ENCODE measurements around the gene PDGFD. TPM values are rescaled to one million over a fixed set of nuclear protein-coding genes. Genes with fewer than 3 reads are reported as not detected.

PDGFD gene
- total RNA-seq: 10 to 100 TPM; 23.2 to 41.2 (median 33.1) TPM
- total RNA-seq (2013): 37.4 TPM

DNA sequence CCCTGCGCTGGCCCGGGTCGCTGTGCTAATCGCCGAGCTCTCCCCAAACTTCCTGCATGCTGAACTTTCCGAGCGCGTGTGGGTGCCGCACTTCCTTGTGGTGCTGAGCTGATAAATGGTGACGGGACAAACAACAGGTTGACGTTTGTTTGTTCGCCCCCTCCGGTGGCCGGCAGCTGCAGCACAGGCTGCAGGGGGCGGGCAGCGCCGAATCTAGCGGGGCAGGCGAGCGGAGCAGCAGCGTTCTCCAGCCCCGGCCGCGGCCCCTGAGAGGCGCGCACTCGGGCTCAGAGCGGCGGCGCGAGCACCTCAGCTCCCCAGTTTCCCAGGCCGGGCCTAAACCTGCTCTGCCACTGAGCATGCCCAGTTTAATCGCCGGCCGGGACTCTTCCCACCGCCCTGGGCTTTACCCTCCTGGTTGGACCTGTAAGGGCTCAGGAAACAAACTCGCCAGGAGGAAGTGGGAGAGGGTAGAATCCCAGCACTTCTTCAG, at the start of gene PDGFD:
TSS of gene PDGFD (minus strand) at position 120 of the 493 bp plus-strand sequence.
- no peaks in the 10 kb centered on the region for H3K9me3 Mint-ChIP-seq
- ATAC-seq: peak; percentile 94
- peak within 1 kb of the TSS; percentile 77 for H3K27ac ChIP-seq (ENCODE audit: low read length)

DNA sequence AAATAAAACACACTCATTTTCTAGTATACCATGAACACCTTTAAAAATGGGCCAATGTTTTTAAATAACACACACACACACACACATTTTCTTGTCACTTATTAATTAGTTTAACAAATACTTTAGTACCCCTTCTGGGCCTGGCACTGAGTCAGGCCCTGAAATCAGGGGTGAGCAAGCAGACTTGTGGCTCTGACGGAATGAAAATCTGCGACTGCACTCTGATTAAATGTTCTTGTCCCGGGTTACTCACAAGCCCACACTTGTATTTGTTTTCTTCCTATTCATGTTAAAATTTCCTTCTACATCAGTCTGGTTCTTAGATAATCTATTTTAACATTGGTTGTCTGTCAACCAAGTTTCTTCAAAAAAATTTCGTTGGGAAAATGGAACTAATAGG, 43.0 kb upstream of the PDGFD start:
- 96% methylated on average over 3 of the region's 4 CpGs for WGBS (ENCODE audit: insufficient coverage)
- TF ChIP-seq CTCF (IDR thresholded peaks at IDR 0.05): no peak
- Histone ChIP-seq H3K27me3 (ENCODE audit: control insufficient read depth, insufficient read depth, low read length) (no peaks in the 10 kb centered on the region), H3K36me3 (ENCODE audit: control insufficient read depth, insufficient read depth, low read length) (no peaks in the 10 kb centered on the region), H3K27ac (ENCODE audit: low read length) (no peak overlapping the region), H3K9me3 (ENCODE audit: control insufficient read depth, insufficient read depth, low read length) (no peaks in the 10 kb centered on the region), H3K4me3 (ENCODE audit: low read length) (no peak overlapping the region), H3K4me1 (ENCODE audit: control insufficient read depth, insufficient read depth, low read length) (no peaks in the 10 kb centered on the region)
- no peaks in the 10 kb centered on the region for H3K9me3 Mint-ChIP-seq
- H3K36me3 Mint-ChIP-seq: no peaks in the 10 kb centered on the region
- no peak overlapping the region for H3K27ac Mint-ChIP-seq
- DNase-seq (no peak), ATAC-seq (no peak)
- peaks cover 19 to 25% of the 10 kb centered on the region in 2 donors for H3K27me3 Mint-ChIP-seq (ENCODE audit: low read depth in 2 of 2)
- H3K4me3 Mint-ChIP-seq: no peak overlapping the region
- intact Hi-C loops (cut with micrococcal nuclease): no loop called here
- H3K4me1 Mint-ChIP-seq: no peaks in the 10 kb centered on the region

More for the DNA sequence above, at the start of gene PDGFD:
- peaks cover 12% of the 10 kb centered on the region for H3K4me1 ChIP-seq (ENCODE audit: control insufficient read depth, insufficient read depth, low read length)
- no peaks in the 10 kb centered on the region for H3K27me3 ChIP-seq (ENCODE audit: control insufficient read depth, insufficient read depth, low read length)
- H3K27ac Mint-ChIP-seq: peak within 1 kb of the TSS; percentile 77 to 86
- WGBS (ENCODE audit: insufficient coverage): 1% methylated on average over 37 of the region's 37 CpGs
- no peaks in the 10 kb centered on the region for H3K36me3 Mint-ChIP-seq
- peak; percentile 68 to 75 for DNase-seq
- H3K4me3 Mint-ChIP-seq: peak within 1 kb of the TSS; percentile 98
- peak; percentile 50 for TF ChIP-seq CTCF (IDR thresholded peaks at IDR 0.05)
- H3K27me3 Mint-ChIP-seq (ENCODE audit: low read depth in 2 of 2): no peaks in the 10 kb centered on the region
- no peaks in the 10 kb centered on the region for H3K9me3 ChIP-seq (ENCODE audit: control insufficient read depth, insufficient read depth, low read length)
- intact Hi-C loops (cut with micrococcal nuclease): loop anchor here (1.0 to 5.0 kb wide), 2 partner anchors 11 to 42 kb away; no protein-coding TSS in a partner anchor
- H3K4me3 ChIP-seq (ENCODE audit: low read length): peak within 1 kb of the TSS; percentile 71
- H3K36me3 ChIP-seq (ENCODE audit: control insufficient read depth, insufficient read depth, low read length): no peaks in the 10 kb centered on the region
- H3K4me1 Mint-ChIP-seq: peaks cover 32 to 55% of the 10 kb centered on the region in 2 donors

DNA sequence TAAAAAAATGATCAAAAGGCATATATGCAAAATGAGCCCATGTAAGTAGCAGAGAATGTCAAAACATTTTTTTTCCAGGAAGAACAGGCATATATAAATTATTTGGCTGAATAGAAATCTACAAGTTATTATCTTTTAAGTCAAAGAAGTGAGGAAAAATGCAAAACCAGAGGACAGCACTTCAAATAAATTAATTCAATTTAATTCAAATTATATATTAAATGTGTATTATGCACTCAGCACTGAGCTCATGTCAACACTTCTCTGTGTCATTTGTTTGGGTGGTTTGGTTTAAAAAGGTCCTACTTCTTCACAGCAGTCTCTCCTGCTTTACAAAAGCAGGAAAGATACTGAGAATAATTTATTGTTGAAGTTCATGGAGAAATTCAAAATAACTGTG, 41.9 kb upstream of the PDGFD start:
- no peaks in the 10 kb centered on the region for H3K9me3 ChIP-seq (ENCODE audit: control insufficient read depth, insufficient read depth, low read length)
- no peaks in the 10 kb centered on the region for H3K27me3 ChIP-seq (ENCODE audit: control insufficient read depth, insufficient read depth, low read length)
- no peak overlapping the region for H3K4me3 ChIP-seq (ENCODE audit: low read length)
- Mint-ChIP-seq H3K36me3 (no peaks in the 10 kb centered on the region), H3K9me3 (no peaks in the 10 kb centered on the region), H3K4me3 (no peak overlapping the region), H3K27me3 (ENCODE audit: low read depth in 2 of 2) (peaks cover 18 to 21% of the 10 kb centered on the region in 2 donors), H3K27ac (no peak overlapping the region), H3K4me1 (no peaks in the 10 kb centered on the region)
- no peak for TF ChIP-seq CTCF (IDR thresholded peaks at IDR 0.05)
- no peak for ATAC-seq
- intact Hi-C loops (cut with micrococcal nuclease): no loop called here
- no peak overlapping the region for H3K27ac ChIP-seq (ENCODE audit: low read length)
- no peak for DNase-seq
- H3K4me1 ChIP-seq (ENCODE audit: control insufficient read depth, insufficient read depth, low read length): no peaks in the 10 kb centered on the region
- H3K36me3 ChIP-seq (ENCODE audit: control insufficient read depth, insufficient read depth, low read length): no peaks in the 10 kb centered on the region

GRCh38 chr11:104200688-104201087, 36.7 kb upstream of the PDGFD start:
- no peak for DNase-seq
- intact Hi-C loops (cut with micrococcal nuclease): no loop called here
- no peak overlapping the region for H3K27ac Mint-ChIP-seq
- no peaks in the 10 kb centered on the region for H3K27me3 ChIP-seq (ENCODE audit: control insufficient read depth, insufficient read depth, low read length)
- H3K27ac ChIP-seq (ENCODE audit: low read length): no peak overlapping the region
- no peaks in the 10 kb centered on the region for H3K36me3 Mint-ChIP-seq
- H3K4me3 ChIP-seq (ENCODE audit: low read length): no peak overlapping the region
- H3K9me3 ChIP-seq (ENCODE audit: control insufficient read depth, insufficient read depth, low read length): no peaks in the 10 kb centered on the region
- H3K4me3 Mint-ChIP-seq: no peak overlapping the region
- H3K4me1 ChIP-seq (ENCODE audit: control insufficient read depth, insufficient read depth, low read length): no peaks in the 10 kb centered on the region
- H3K27me3 Mint-ChIP-seq (ENCODE audit: low read depth in 2 of 2): peaks cover 0 to 7% of the 10 kb centered on the region in 2 donors
- TF ChIP-seq CTCF (IDR thresholded peaks at IDR 0.05): no peak
- no peaks in the 10 kb centered on the region for H3K9me3 Mint-ChIP-seq
- no peaks in the 10 kb centered on the region for H3K36me3 ChIP-seq (ENCODE audit: control insufficient read depth, insufficient read depth, low read length)
- ATAC-seq: no peak
- H3K4me1 Mint-ChIP-seq: no peaks in the 10 kb centered on the region

Data from natural killer cell (primary cell).